ENCODE data around the gene STK11. TPM values are rescaled to one million over a fixed set of nuclear protein-coding genes. Genes with fewer than 3 reads are reported as not detected.

Gene STK11
- total and polyA plus RNA-seq, 7 experiments from 2014 or later = 13.9 to 91.3 (median 71.5) TPM

- peaks cover 0 to 6% (median 0%) of the 10 kb centered on the region in 5 donors for H3K36me3 Mint-ChIP-seq
- POLR2A ChIA-PET = no interaction called here
- H3K4me1 ChIP-seq (ENCODE audit: control insufficient read depth in 2 of 2, insufficient read depth in 2 of 2, low read length in 2 of 2) = no peaks in the 10 kb centered on the region
- H3K9me3 Mint-ChIP-seq = peaks cover 0 to 2% (median 0%) of the 10 kb centered on the region in 11 donors
- H3K4me3 ChIP-seq (ENCODE audit: low read length) = no peak overlapping the region
- no peak overlapping the region for H3K4me3 Mint-ChIP-seq
- CTCF ChIA-PET = no interaction called here
- H3K36me3 ChIP-seq (ENCODE audit: control insufficient read depth in 2 of 3, insufficient read depth in 3 of 3, low read length in 3 of 3) = peaks cover 0 to 23% (median 0%) of the 10 kb centered on the region in 3 experiments
- H3K27me3 Mint-ChIP-seq = no peaks in the 10 kb centered on the region
- ATAC-seq = no peak
- peaks cover 6 to 17% (median 12%) of the 10 kb centered on the region in 7 donors for H3K4me1 Mint-ChIP-seq
- DNase-seq = no peak
- H3K27me3 ChIP-seq (ENCODE audit: control insufficient read depth in 2 of 2, insufficient read depth in 2 of 2, low read length in 2 of 2) = no peaks in the 10 kb centered on the region
- peak overlapping the region in 1 of 9 donors; percentile 30 for H3K27ac Mint-ChIP-seq
- no peaks in the 10 kb centered on the region for H3K9me3 ChIP-seq (ENCODE audit: control insufficient read depth in 2 of 3, low read length in 3 of 3)
- intact Hi-C loops (cut with micrococcal nuclease) = no loop called here
- H3K27ac ChIP-seq (ENCODE audit: low read depth, low read length) = no peak overlapping the region
Observed at GRCh38 chr19:1164684-1165531, 40.7 kb upstream of the STK11 start.

- H3K9me3 Mint-ChIP-seq = peaks cover 0 to 3% (median 0%) of the 10 kb centered on the region in 11 donors
- peaks cover 17 to 31% (median 28%) of the 10 kb centered on the region in 7 donors for H3K4me1 Mint-ChIP-seq
- ChIA-PET POLR2A (interaction anchor here (0.6 kb wide), 3 partner anchors 12 to 1010 kb away, joined by 3 to 4 read pairs (median 3); no protein-coding TSS in a partner anchor), CTCF (no interaction called here)
- ATAC-seq (no peak), DNase-seq (no peak)
- Histone ChIP-seq H3K9me3 (ENCODE audit: control insufficient read depth in 2 of 3, low read length in 3 of 3) (no peaks in the 10 kb centered on the region), H3K27me3 (ENCODE audit: control insufficient read depth in 2 of 2, insufficient read depth in 2 of 2, low read length in 2 of 2) (no peaks in the 10 kb centered on the region), H3K36me3 (ENCODE audit: control insufficient read depth in 2 of 3, insufficient read depth in 3 of 3, low read length in 3 of 3) (peaks cover 0 to 29% (median 0%) of the 10 kb centered on the region in 3 experiments), H3K4me3 (ENCODE audit: low read length) (no peak overlapping the region), H3K4me1 (ENCODE audit: control insufficient read depth in 2 of 2, insufficient read depth in 2 of 2, low read length in 2 of 2) (peaks cover under 1 to 12% of the 10 kb centered on the region in 2 donors), H3K27ac (ENCODE audit: low read depth, low read length) (no peak overlapping the region)
- peaks cover 6 to 12% (median 9%) of the 10 kb centered on the region in 5 donors for H3K36me3 Mint-ChIP-seq
- intact Hi-C loops (cut with micrococcal nuclease) = no loop called here
- H3K27ac Mint-ChIP-seq = peak overlapping the region in 3 of 9 donors; percentile 17 to 82 (median 62)
- no peak overlapping the region for H3K4me3 Mint-ChIP-seq
- H3K27me3 Mint-ChIP-seq = no peaks in the 10 kb centered on the region
Observed at GRCh38 chr19:1166872-1167573, 38.6 kb upstream of the STK11 start.

- no peak overlapping the region for H3K27ac ChIP-seq (ENCODE audit: low read depth, low read length)
- no peaks in the 10 kb centered on the region for H3K27me3 Mint-ChIP-seq
- no peak overlapping the region for H3K4me3 ChIP-seq (ENCODE audit: low read length)
- intact Hi-C loops (cut with micrococcal nuclease) = no loop called here
- DNase-seq (no peak), ATAC-seq (peak; percentile 8)
- no peaks in the 10 kb centered on the region for H3K9me3 ChIP-seq (ENCODE audit: control insufficient read depth in 2 of 3, low read length in 3 of 3)
- peaks cover 6 to 12% (median 9%) of the 10 kb centered on the region in 5 donors for H3K36me3 Mint-ChIP-seq
- H3K4me3 Mint-ChIP-seq = no peak overlapping the region
- peaks cover 0 to 26% (median 0%) of the 10 kb centered on the region in 3 experiments for H3K36me3 ChIP-seq (ENCODE audit: control insufficient read depth in 2 of 3, insufficient read depth in 3 of 3, low read length in 3 of 3)
- H3K4me1 ChIP-seq (ENCODE audit: control insufficient read depth in 2 of 2, insufficient read depth in 2 of 2, low read length in 2 of 2) = peaks cover 3 to 13% of the 10 kb centered on the region in 2 donors
- peaks cover 19 to 34% (median 26%) of the 10 kb centered on the region in 7 donors for H3K4me1 Mint-ChIP-seq
- no peaks in the 10 kb centered on the region for H3K27me3 ChIP-seq (ENCODE audit: control insufficient read depth in 2 of 2, insufficient read depth in 2 of 2, low read length in 2 of 2)
- CTCF ChIA-PET = no interaction called here
- POLR2A ChIA-PET = interaction anchor here (0.9 kb wide), 1 partner anchor 37 kb away, joined by 3 read pairs; no protein-coding TSS in a partner anchor
- H3K27ac Mint-ChIP-seq = no peak overlapping the region
- peaks cover 0 to 3% (median 0%) of the 10 kb centered on the region in 11 donors for H3K9me3 Mint-ChIP-seq
Observed at GRCh38 chr19:1167687-1168571, 37.6 kb upstream of the STK11 start.

- Mint-ChIP-seq H3K27me3 (no peaks in the 10 kb centered on the region), H3K9me3 (peaks cover 0 to 3% (median 0%) of the 10 kb centered on the region in 11 donors), H3K27ac (peak overlapping the region in 1 of 9 donors; percentile 46), H3K36me3 (peaks cover 6 to 12% (median 9%) of the 10 kb centered on the region in 5 donors), H3K4me3 (no peak overlapping the region), H3K4me1 (peaks cover 16 to 31% (median 25%) of the 10 kb centered on the region in 7 donors)
- no peak overlapping the region for H3K27ac ChIP-seq (ENCODE audit: low read depth, low read length)
- no peaks in the 10 kb centered on the region for H3K27me3 ChIP-seq (ENCODE audit: control insufficient read depth in 2 of 2, insufficient read depth in 2 of 2, low read length in 2 of 2)
- no peak for DNase-seq
- intact Hi-C loops (cut with micrococcal nuclease) = no loop called here
- H3K9me3 ChIP-seq (ENCODE audit: control insufficient read depth in 2 of 3, low read length in 3 of 3) = no peaks in the 10 kb centered on the region
- peaks cover 0 to 28% (median 0%) of the 10 kb centered on the region in 3 experiments for H3K36me3 ChIP-seq (ENCODE audit: control insufficient read depth in 2 of 3, insufficient read depth in 3 of 3, low read length in 3 of 3)
- POLR2A ChIA-PET = interaction anchor here (0.9 kb wide), 1 partner anchor 38 kb away, joined by 3 read pairs; no protein-coding TSS in a partner anchor
- no peak for ATAC-seq
- H3K4me1 ChIP-seq (ENCODE audit: control insufficient read depth in 2 of 2, insufficient read depth in 2 of 2, low read length in 2 of 2) = peaks cover 3 to 13% of the 10 kb centered on the region in 2 donors
- H3K4me3 ChIP-seq (ENCODE audit: low read length) = no peak overlapping the region
- CTCF ChIA-PET = no interaction called here
Observed at GRCh38 chr19:1168572-1169410, 36.8 kb upstream of the STK11 start.

- peaks cover 3 to 15% of the 10 kb centered on the region in 2 donors for H3K4me1 ChIP-seq (ENCODE audit: control insufficient read depth in 2 of 2, insufficient read depth in 2 of 2, low read length in 2 of 2)
- intact Hi-C loops (cut with micrococcal nuclease) = no loop called here
- ChIA-PET POLR2A (no interaction called here), CTCF (no interaction called here)
- no peak for ATAC-seq
- H3K4me3 ChIP-seq (ENCODE audit: low read length) = no peak overlapping the region
- no peak for DNase-seq
- Mint-ChIP-seq H3K4me3 (peak overlapping the region in 2 of 10 donors; percentile 61 to 80), H3K9me3 (peaks cover 0 to 3% (median 0%) of the 10 kb centered on the region in 11 donors), H3K27ac (peak overlapping the region in 1 of 9 donors; percentile 68), H3K4me1 (peaks cover 16 to 33% (median 27%) of the 10 kb centered on the region in 7 donors), H3K27me3 (no peaks in the 10 kb centered on the region), H3K36me3 (peaks cover 6 to 12% (median 9%) of the 10 kb centered on the region in 5 donors)
- H3K27me3 ChIP-seq (ENCODE audit: control insufficient read depth in 2 of 2, insufficient read depth in 2 of 2, low read length in 2 of 2) = no peaks in the 10 kb centered on the region
- no peaks in the 10 kb centered on the region for H3K9me3 ChIP-seq (ENCODE audit: control insufficient read depth in 2 of 3, low read length in 3 of 3)
- no peak overlapping the region for H3K27ac ChIP-seq (ENCODE audit: low read depth, low read length)
- H3K36me3 ChIP-seq (ENCODE audit: control insufficient read depth in 2 of 3, insufficient read depth in 3 of 3, low read length in 3 of 3) = peaks cover 0 to 28% (median 0%) of the 10 kb centered on the region in 3 experiments
Observed at GRCh38 chr19:1169411-1169791, 36.2 kb upstream of the STK11 start.

All from naive thymus-derived CD4-positive, alpha-beta T cell (primary cell).